MG63 (cell line): ENCODE results near the gene HOXD8. TPM values are rescaled to one million over a fixed set of nuclear protein-coding genes. Genes with fewer than 3 reads are reported as not detected.
A peak's percentile ranks its signal among the peaks of the same experiment; 100 is the strongest.

Source experiments
- DNase-seq: peaks from one replicate; pipeline ENCODE4 v3.0.0-alpha.2; 2020
- H3K27me3 ChIP-seq: fragments of 250-450 bp; sonication (Bioruptor Pico); 2 replicates; pipeline ENCODE4 v1.5.1; 2020; ENCODE audit warnings: mild to moderate bottlenecking, moderate library complexity
- H3K36me3 ChIP-seq: fragments of 250-450 bp; sonication (Bioruptor Pico); 2 replicates; pipeline ENCODE4 v1.5.1; 2020; ENCODE audit warnings: mild to moderate bottlenecking, moderate library complexity
- H3K4me3 ChIP-seq: fragments of 250-450 bp; sonication (Bioruptor Pico); 2 replicates; pipeline ENCODE4 v1.5.1; 2020; ENCODE audit warnings: mild to moderate bottlenecking, moderate library complexity
- H3K9me3 ChIP-seq: fragments of 250-450 bp; sonication (Bioruptor Pico); 2 replicates; pipeline ENCODE4 v1.5.1; 2020; ENCODE audit warnings: mild to moderate bottlenecking, moderate library complexity
- total RNA-seq: library from RNA; depleted of rRNA; stranded (reverse); fragments of >200 nt; shearing (Covaris generic); gene quantifications from 2 replicates; pipeline ENCODE4 v1.2.3, GENCODE V29; 2014; ENCODE audit warnings: low replicate concordance; rRNA removed

The HOXD8 gene
- 13.4 and 15.5 TPM in 2 replicates for total RNA-seq

GRCh38 chr2:176128982-176129796, at the start of gene HOXD8:
HOXD8 (plus strand) TSS chr2:176129705; CDS start chr2:176130367, 662 bp downstream.
- DNase-seq = peak; percentile 91
- H3K36me3 ChIP-seq = no peaks in the 10 kb centered on the region
- H3K4me3 ChIP-seq = peak within 1 kb of the TSS; percentile 57
- H3K27me3 ChIP-seq = no peaks in the 10 kb centered on the region
- no peaks in the 10 kb centered on the region for H3K9me3 ChIP-seq

- DNase-seq = peak; percentile 80
- Histone ChIP-seq H3K9me3 (peaks cover 11% of the 10 kb centered on the region), H3K4me3 (peak overlapping the region; percentile 40), H3K36me3 (no peaks in the 10 kb centered on the region), H3K27me3 (peaks cover 76% of the 10 kb centered on the region)
These were observed 49.5 kb upstream of the HOXD8 start for GRCh38 chr2:176079831-176080539.

DNA sequence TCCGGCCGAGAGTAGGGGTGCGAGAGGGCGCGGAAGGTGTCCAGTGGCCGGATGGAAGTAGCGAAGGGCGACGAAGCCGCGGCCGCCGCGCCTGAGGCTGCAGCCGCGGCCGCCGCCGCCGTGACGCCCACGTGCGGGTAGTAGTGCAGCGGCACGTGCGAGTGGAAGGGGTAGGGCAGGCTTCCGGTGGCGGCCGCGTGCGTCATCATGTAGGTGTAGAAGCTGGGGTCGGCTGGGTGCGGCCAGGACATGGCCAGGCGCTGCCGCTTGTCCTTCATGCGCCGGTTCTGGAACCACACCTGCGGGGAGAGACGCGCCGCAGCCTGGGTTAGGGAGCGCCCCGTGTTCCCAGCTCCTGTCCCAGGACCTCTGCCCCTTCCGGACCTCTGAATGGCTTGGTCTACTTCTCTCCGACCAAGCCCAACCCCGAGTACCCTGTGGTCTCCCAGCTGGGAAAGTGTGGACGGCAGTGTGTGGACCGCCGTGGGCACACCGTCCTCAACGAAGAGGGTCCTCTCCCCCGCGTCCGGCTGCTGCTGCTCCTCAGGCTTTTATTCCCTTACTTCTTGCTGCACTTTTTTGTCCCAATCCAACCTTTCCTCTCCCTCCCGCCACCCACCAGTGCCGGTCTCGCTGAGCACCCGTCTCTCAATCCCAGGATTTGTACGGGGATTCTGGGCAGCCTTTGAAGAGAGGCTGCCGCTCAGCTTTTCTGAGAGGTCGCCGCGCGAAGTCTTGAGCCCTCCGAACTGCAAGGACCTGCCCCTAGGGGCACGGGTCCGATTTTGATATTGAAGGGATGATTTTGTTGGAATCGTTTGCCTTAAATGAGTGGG, 48.7 kb upstream of the HOXD8 start:
- peak overlapping the region; percentile 40 for H3K4me3 ChIP-seq
- peak; percentile 75 for DNase-seq
- H3K27me3 ChIP-seq = peaks cover 83% of the 10 kb centered on the region
- peaks cover 11% of the 10 kb centered on the region for H3K9me3 ChIP-seq
- no peaks in the 10 kb centered on the region for H3K36me3 ChIP-seq

GRCh38 chr2:176081376-176081836, 48.1 kb upstream of the HOXD8 start:
- DNase-seq = no peak
- Histone ChIP-seq H3K27me3 (peaks cover 89% of the 10 kb centered on the region), H3K9me3 (peaks cover 11% of the 10 kb centered on the region), H3K4me3 (no peak overlapping the region), H3K36me3 (no peaks in the 10 kb centered on the region)

DNA sequence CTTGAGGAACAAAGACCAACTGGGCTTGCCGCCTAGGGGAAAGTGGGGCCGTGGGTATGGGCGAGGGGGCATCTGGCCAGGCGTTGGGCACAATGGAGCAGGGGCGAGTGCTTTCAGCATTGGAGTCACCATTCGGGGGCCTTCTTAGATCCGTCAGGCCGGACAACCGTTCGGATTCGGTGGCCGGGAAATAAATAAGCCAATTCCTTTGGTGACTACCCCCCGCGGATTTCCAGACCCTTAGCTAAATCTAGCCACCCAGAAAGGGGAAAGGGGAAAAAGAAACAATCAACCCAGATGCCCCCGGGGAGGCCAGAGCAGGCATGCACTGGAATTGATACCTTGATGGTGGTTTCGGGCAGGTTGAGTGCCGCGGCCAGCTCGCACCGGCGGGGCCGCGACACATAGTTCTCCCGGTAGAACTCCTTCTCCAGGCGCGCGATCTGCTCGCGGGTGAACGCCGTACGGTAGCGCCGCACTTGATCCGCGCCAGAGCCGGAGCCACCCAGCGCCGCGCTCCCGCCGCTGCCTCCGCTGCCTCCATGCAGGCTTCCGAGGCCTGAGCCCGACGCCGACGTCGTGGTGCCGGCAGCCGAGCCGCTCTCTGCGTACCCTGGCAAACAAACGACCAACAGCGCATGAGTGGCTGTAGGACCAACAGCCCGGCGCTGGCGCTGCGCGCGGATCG, 47.5 kb upstream of the HOXD8 start:
- Histone ChIP-seq H3K4me3 (no peak overlapping the region), H3K9me3 (peaks cover 11% of the 10 kb centered on the region), H3K27me3 (peaks cover 85% of the 10 kb centered on the region), H3K36me3 (no peaks in the 10 kb centered on the region)
- no peak for DNase-seq

DNA sequence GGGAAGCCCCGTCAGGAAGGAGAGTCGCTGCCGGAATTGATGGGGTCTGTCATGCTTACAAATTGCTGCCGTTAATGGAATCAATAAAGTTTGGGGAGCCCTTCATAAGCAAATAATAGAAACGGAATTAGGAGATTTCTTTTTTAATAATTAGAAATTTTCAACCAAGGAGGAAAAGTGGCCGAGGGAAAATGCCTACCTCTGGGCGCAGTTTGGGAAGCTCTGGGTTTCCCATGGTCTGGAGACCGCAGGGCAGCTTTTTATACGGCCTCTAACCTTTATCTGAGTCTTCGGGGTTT, 47.0 kb upstream of the HOXD8 start:
- DNase-seq = no peak
- H3K27me3 ChIP-seq = peaks cover 80% of the 10 kb centered on the region
- no peaks in the 10 kb centered on the region for H3K36me3 ChIP-seq
- H3K9me3 ChIP-seq = peaks cover 11% of the 10 kb centered on the region
- H3K4me3 ChIP-seq = no peak overlapping the region

GRCh38 chr2:176082824-176083751, 46.4 kb upstream of the HOXD8 start:
- no peaks in the 10 kb centered on the region for H3K36me3 ChIP-seq
- H3K4me3 ChIP-seq = no peak overlapping the region
- H3K27me3 ChIP-seq = peaks cover 74% of the 10 kb centered on the region
- peaks cover 11% of the 10 kb centered on the region for H3K9me3 ChIP-seq
- no peak for DNase-seq

DNA sequence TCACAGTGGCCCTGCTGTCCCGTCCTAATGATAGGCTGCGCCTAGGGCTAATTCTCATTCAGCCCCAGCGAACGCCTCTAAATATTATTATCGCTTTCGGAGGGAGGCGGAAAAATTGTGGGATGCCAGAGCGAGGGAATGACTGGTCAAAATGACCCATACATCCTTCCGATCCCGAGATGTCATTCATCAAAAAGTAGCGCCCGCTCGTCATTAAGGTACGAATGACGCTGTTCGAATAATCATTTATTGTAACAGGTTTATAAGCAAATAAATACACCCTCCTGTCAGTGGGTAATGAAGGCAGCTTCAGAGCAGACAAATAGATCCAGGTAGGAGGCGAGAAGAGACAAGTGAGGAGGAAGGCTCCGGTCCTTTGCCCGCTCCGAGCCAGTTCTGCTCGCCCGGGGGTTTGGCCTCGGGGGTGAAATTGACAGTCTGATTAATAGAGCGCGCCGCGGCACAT, 45.7 kb upstream of the HOXD8 start, which contains the start of gene EVX2:
EVX2 (minus strand) TSS at position 167 of the 466 bp plus-strand sequence. CDS start 186 bp downstream, outside the sequence.
- Histone ChIP-seq H3K9me3 (peaks cover 11% of the 10 kb centered on the region), H3K36me3 (no peaks in the 10 kb centered on the region), H3K4me3 (no peak within 1 kb of the TSS), H3K27me3 (peaks cover 69% of the 10 kb centered on the region)
- DNase-seq = no peak

- Histone ChIP-seq H3K27me3 (peaks cover 66% of the 10 kb centered on the region), H3K36me3 (no peaks in the 10 kb centered on the region), H3K9me3 (peaks cover 11% of the 10 kb centered on the region), H3K4me3 (no peak overlapping the region)
- DNase-seq = no peak
These were observed 44.8 kb upstream of the HOXD8 start for GRCh38 chr2:176084611-176085119.

DNA sequence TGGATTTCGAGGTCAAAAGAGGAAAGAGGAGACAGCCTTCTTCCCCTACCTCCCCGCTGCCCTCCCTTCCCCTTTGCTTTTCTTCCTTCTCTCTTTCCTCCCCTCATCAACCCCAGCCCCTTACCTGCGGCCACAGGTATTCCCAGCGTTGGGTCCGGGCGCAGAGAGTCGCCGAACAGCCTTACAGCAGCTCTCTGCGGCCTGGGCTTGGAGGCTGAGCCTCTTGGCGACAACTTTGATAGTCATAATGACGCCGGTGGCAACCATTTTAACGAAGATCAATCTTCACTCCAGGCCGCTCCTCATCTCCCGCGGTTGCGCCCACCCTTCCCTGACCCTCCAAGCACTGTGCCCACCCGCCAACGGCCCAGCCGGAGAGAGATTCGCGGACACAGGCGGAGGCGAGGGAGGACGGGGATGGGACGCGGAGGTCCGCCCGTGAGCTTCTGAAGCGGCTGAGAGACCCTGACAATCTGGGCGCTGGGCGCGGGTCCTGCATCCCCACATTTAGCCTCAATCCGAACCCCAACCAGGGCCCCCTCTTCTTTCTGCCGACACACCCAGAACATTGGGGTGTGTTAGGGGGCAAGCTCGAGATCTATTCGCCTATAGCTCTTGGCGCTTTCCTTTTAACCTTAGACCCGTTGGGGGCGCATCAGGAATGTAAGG, 44.3 kb upstream of the HOXD8 start:
- peaks cover 11% of the 10 kb centered on the region for H3K9me3 ChIP-seq
- H3K4me3 ChIP-seq = no peak overlapping the region; the same call in 1 of the 2 replicates
- DNase-seq = no peak
- H3K36me3 ChIP-seq = no peaks in the 10 kb centered on the region
- peaks cover 72% of the 10 kb centered on the region for H3K27me3 ChIP-seq

DNA sequence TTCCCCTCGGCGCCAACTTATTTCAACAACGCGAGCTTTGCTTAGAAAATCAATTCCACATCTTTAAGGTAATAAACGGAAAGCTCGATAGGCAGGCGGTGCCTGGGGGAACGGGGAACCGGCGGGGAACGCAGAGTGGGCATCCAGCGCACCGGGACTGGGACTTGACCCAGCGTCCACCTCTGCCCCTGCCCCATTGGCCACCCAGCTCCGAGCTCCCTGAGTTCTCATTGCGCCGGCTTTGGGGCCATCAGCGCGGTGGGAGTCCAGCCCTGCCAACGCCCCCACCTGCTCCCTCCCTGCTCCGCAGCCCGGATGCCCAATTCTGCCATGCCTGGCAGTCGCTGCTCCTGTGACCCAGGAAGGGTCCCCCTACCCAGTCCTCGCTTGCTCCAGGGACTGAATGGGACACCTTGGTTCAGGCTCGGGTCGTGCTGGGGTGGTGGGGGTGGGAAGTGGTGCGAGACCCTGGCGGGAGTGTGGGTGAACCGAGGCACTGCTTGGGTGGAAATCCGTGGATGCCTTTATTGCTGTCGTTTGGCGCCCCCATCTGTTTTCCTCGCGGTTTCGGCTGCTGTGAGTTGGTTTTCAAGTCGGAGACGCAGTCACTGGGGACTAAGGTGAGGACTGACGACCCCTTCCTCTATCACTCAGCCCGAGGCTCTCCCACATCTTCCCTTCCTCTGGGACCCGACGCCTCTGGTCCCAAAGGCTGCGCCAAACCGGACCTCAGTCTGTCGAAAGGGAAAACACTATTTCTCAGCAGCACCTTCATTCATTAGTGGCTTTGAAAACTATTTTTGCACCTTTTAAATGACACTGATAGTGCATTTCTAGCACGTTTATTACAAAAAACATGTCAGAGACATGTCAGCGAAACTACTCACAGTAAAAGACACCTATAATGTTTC, 43.4 kb upstream of the HOXD8 start:
- no peaks in the 10 kb centered on the region for H3K36me3 ChIP-seq
- H3K27me3 ChIP-seq = peaks cover 66% of the 10 kb centered on the region
- peaks cover 8% of the 10 kb centered on the region for H3K9me3 ChIP-seq
- no peak for DNase-seq
- H3K4me3 ChIP-seq = peak overlapping the region; percentile 18

- Histone ChIP-seq H3K36me3 (no peaks in the 10 kb centered on the region), H3K27me3 (peaks cover 52% of the 10 kb centered on the region), H3K4me3 (no peak overlapping the region), H3K9me3 (no peaks in the 10 kb centered on the region)
- no peak for DNase-seq
These were observed 42.0 kb upstream of the HOXD8 start for GRCh38 chr2:176087330-176088047.
